Pons (tissue), 1 donor: ENCODE data around the gene LOC128125822.
A peak's percentile ranks its signal among the peaks of the same experiment; 100 is the strongest.
"Not testable (repeated sequence)": the region's sequence is repeated elsewhere in the genome, so short reads cannot be mapped to it uniquely, and the experiment has no call there.

ENCODE experiments used
- DNase-seq: peaks from one replicate; pipeline ENCODE4 v3.0.0-alpha.2; 2016; ENCODE audit warnings: low spot score

Gene LOC128125822

DNA sequence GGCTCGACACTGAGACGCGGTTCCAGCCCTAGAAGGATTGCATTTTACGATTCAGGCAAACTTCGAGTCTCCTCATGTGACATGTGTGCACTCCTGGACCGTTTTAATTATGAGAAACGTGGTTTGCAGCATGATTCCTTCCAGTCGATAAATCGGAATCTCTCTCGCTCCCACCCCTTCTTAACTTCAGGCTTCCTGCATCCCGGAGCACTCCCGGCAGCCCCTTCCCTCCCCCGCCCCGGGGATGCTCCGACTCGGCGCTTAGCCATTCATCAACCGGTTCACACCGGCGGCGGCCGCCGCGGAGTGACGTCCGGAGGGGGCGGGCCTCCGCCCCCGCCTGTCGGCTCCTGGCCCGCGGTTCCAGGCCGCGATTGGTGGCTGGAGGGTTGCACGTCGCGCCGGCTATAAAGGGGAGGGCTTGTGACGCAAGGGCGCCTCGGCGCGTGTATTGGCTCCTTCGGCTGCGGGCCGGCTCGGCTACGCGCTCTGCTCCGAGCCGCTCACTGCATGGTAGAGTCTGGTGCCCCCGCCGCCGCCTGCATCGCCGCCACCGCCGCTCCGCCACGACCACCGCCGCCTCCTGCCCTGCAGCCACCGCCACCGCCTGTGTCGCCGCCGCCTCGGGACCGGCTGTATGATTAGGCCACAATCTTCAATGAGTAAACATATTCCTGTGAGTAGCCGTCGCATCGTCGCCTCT is at the start of gene LOC128125822, which contains the start of gene PTP4A1:
Gene LOC128125822 (plus strand): TSS at position 437 of the 703 bp plus-strand sequence.
Gene PTP4A1 (plus strand): TSS at position 437 of the 703 bp plus-strand sequence. CDS start 4,401 bp downstream, outside the sequence.
- DNase-seq = peak; percentile 97

DNA sequence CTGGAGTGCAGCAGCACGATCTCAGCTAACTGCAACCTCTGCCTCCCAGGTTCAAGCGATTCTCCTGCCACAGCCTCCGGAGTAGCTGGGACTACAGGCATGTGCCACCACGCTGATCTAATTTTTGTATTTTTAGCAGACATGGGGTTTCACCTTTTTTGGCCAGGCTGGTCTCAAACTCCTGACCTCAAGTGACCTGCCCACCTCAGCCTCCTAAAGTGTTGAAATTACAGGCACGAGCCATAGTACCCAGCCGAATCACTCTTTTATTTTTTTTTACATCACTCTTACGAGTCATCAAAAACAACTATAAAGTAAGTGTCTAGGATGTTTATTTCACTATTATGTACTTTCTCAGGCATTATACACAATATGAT is 49.4 kb upstream of the LOC128125822 start:
- DNase-seq = not testable (repeated sequence)

DNA sequence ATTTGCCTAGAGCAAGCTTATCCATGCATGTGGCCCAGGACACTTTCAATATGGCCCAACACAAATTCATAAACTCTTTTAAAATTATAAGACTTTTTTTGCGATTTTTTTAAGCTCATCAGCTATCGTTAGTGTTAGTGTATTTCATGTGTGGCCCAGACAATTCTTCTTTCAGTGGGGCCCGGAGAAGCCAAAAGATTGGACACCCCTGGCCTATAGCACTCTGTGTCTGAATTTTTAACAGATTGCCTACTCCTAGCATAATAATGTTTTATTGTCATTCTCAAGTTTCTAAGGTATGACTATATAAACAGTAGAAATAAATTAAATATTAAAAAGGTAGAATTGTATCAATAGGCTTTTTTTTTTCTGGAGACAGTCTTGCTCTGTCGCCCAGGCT is 48.6 kb upstream of the LOC128125822 start:
- no peak for DNase-seq

DNA sequence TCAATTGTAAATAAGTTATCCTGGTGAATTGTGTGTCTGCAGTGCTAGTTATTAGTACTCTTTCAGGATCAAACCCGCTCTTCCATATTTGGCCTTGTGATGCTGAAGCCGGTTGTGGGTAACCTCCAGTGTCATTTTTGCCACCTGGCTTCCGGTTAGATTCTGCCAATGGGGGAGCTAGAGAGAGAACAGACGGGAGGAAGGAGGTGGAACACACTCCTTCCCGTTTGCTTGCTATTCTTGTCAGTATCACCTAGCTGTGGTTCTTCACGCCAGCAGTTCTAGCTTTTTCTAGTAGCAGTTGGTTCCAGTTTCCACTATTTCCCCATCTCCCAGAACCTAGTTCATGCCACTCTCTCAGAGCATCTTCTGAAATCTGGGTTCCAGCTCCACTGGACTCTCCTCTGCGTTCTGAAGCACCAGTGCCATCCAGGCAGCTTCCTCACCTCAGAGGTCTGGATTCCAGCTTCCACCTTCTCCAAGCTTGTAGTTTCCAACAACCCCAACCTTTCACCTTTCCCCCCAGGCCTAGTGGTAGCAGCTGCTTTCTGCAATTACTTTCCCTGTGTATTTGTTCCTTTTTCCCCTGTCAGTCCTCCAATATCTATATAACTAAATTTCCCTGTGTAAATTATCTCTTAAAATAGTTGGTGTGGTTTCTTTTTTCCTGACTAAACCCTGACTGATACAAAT is 46.9 kb upstream of the LOC128125822 start:
- DNase-seq = no peak

DNA sequence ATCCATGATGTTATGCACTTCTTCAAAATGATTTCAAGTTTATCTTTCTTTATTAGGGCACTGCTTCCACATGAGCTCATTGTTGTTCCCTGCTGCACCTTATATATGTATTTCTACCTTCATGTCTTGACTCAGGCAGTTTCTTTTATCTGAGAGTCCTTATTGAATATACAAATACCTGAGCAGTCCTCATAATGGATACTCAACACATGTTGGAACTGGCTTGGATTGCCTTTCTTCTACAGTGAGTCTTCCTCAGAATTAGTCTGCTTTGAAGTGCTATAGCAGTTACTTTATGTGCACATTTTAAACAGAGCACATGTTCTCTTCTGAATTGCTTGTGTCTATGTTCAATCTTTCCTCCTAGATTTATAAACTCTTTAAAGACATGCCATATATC is 45.3 kb upstream of the LOC128125822 start:
- no peak for DNase-seq

DNA sequence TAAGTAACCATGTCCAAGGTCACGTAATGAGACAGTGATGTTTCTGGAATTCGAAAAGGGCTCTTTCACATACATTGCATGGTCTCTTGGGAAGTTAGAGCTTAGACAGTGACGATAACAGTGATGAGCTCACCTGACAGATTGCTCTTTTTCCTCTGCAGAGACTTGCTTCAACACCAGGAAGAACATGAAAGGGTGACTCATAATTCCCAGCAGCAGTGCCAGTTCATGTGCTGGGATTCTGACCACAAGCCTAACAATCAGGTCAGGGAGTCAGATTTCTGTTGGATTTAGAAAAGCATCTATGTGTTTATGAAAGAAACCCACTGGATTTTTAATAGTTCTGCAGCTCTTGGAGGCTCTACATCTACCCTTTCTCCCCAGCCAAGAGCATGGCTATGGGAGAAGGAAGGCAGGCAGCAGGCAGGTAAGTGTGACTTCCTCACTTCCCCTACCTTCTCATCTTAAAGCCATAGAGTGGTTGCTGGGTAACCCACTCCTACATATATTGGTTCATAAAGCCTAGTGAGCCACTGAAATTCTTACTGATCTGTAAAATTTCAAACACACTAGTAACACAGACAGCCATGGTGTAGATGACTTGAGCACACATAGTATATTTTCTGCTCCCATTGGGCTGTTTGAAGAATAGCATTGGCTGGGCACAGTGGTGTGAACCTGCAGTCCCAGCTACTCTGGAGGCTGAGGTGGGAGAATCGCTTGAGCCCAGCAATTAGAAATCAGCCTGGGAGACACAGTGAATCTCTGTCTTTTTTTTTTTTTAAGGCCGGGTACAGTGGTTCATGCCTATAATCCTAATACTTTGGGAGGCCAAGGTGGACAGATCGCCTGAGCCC is 44.4 kb upstream of the LOC128125822 start:
- DNase-seq = no peak

DNA sequence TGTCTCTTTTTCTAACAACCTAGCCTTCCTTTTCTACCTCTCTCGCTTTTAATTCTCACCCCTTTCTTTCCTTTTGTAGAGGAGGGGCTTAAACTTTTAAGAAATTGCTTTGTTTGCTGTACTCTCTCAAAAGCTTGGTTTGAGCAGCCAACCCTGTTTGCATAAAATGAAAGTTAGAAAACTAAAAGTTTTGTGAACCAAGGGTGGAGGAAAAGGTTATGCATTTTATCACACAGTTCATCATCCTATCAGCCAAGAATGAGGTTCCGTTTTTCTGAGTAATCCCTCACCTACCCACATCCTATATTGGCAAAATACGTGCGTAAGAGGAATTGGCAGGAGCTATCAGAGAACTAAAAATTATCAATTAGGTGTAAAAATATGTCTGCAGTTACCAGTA is 42.8 kb upstream of the LOC128125822 start:
- DNase-seq = no peak

DNA sequence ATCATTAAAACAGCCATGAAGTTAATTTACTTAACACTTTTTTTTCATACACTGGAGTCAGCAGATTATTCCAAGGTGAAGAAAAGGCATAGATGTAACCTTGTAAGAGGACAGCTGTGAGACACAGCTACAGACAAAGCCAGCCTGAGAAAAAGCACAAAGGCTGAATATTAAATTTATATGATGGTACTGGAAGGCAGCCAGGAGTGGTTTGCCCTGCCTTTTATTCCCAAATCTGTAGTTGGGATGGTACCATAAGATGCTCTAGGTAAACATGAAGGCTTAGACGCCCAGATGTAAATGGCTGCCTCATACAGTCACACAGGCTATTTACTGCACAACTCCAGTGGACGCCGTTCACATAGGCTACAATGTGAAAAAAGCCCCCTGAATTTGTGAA is 42.1 kb upstream of the LOC128125822 start:
- no peak for DNase-seq

DNA sequence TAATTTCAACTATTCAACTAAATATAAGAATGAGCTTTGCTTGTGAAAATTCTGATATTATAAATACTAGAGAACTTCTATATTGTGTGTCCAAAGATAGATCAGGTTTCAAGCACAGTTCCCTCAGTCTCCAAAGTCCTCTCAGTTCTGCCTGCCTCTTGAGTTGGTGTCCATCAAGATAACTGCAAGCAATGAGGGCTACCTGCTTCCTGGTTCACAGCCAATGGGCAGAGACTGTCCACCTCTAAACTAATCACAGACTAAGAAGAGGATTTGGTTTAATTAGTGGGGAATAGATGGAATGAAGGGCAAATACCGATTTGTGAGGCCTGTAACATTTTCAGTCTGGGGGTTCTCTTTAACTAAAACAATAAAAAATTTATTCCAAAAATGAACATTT is 41.3 kb upstream of the LOC128125822 start:
- no peak for DNase-seq

DNA sequence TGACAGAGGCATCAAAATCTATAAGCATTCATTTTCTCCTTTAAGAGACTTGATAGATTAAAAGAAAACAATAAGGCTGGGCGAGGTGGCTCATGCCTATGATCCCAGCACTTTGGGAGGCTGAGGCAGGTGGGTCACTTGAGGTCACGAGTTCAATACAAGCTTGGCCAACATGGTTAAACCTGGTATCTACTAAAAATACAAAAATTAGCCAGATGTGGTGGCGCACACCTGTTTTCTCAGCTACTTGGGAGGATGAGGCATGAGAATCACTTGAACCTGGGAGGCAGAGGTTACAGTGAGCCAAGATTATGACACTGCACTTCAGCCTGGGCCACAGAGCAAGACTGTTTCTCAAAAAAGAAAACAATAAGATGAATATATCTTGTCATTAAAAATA is 39.3 kb upstream of the LOC128125822 start:
- no peak for DNase-seq

DNA sequence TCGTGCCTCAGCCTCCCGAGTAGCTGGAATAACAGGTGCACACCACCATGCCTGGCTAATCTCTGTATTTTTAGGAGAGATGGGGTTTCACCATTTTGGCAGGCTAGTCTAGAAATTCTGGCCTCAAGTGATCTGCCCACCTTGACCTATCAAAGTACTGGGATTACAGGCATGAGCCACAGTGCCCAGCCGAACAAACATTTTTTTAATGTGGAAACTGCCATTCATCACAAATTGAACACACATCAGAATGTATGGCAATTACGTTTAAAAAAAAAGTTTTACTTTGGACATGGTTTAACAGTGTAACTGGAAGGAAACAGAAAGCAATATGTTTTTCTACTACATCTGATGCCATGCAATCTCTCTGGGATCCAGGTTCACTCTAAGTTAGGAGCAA is 38.3 kb upstream of the LOC128125822 start:
- no peak for DNase-seq

DNA sequence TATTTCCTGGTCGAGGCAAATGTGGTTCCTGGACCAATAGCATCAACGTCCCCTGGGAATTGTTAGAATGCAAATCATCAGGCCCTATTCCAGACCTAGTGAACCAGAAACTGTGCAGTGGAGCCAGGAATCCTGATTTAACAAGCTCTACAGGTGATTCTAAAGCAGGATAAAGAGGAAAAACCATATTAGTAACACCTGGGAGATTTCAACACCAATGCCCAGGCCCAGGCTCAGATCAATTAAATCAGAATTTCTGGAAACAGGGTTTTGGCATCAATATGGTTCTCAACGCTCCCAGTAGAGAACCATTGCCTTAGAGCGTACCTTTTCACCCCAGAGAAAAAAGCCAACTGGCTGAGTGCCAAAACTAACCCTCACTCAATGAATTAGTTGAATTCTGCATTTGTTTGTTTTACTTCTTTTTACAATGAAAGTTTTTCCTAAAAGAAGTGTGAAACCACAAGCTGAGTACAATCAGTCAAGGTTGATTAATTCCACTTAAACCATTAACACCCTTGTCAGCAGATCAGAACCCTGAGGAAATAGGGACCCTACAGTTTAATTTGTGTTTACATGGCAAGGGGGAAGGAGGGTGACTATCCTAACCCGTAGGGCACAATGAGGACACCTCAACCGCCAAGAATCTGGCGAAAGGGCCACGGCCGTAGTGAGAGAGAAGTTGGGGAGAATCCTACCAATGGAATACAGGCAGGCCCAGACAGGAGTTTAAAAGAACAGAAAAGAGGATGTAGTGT is 34.9 kb upstream of the LOC128125822 start:
- DNase-seq = no peak

DNA sequence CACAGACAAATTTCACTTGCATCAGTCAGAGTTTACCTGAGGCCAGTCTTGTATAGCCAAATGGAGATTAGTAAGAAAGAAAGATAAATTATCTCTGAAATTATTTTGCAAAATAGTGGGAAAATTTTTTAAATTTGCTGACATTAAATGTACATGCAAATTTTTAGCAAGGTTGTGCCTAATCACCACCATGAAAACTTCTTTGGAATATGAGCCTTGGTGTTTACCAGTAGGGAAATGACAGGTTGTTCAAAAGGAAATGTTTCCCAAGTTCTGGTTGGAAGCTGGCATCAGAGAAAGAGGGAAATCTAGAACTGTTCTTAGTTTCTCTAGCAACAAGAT is 34.4 kb upstream of the LOC128125822 start:
- no peak for DNase-seq

DNA sequence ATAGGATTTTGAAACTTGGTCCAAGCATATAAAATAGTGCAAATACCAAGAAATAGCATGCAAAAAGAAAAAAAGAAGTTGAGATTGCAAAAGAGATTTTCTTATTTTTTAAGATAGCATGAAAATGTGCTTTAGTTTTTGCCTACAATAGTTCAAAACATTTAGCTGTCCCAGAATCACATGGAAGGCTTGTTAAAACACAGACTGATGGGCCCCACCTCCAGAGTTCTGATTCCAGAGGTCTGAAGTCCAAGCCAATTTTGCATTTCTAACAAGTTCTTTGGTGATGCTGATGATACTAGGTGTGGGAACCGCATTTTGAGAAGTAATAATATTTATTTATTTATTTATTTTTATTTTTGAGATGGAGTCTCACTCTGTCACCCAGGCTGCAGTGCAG is 33.7 kb upstream of the LOC128125822 start:
- DNase-seq = no peak

DNA sequence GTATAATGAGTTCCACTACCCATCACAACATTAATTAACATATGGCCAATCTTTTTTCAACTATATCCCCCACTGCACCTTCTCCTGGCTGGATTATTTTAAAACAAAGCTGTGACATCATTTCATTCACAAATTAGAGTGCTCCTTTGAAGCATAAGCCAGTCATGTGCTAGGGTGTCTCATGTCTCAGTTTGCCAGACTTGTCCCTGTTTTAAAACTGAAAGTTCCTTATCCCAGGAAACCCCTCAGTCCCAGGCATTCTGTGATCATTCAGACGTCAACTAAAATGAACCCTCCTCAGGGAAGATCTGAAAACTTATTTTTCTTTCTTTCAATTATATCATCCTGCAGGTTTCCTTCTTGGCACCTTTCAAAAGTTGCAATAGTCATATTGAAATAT is 29.3 kb upstream of the LOC128125822 start:
- DNase-seq = no peak

DNA sequence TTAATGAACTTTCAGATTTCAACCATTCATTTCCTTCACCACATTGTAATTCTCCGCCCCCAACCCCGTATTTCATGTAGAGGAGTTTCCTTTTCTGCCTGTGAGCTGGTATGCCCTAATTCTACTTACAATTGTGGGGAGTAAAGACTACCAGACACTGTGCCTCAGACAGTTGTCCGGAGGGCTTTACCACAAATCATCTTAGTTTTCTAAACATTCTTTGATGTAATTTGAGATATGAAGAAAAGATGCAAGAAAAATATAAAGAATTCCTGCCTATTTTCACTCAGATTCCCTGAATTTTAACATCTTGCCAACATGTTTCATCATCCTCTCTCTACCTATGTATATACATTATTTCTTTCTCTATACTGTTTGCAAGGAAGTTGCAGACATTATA is 28.3 kb upstream of the LOC128125822 start:
- no peak for DNase-seq

DNA sequence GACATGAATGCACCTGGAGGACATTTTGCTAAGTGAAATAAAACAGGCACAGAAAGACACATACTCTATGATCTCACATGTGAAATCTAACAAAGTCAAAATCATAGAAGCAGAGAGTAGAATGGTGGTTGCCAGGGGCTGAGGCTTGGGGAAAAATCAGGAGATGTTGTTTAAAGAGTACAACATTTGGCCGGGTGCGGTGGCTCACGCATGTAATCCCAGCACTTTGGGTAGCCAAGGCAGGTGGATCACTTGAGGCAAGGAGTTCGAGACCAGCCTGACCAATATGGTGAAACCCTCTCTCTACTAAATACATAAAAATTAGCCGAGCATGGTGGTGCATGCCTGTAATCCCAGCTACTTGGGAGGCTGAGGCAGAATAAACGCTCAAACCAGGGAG is 26.0 kb upstream of the LOC128125822 start:
- no peak for DNase-seq

DNA sequence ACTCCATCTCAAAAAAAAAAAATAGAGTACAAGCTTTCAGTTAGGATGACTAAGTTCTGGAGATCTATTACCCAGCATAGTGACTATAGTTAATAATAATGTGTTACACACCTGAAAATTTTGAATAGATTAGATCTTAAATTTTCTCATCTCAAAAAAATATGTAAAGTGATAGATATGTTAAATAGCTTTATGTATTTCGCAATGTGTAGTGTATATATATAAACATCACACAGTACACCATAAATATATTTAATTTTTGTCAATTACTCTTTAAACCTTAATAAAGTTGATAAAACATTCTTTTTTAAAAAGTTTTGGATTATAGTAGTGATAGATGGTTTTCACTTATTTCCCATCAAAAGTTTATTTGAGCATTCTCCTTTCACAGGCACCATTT is 25.6 kb upstream of the LOC128125822 start:
- no peak for DNase-seq

DNA sequence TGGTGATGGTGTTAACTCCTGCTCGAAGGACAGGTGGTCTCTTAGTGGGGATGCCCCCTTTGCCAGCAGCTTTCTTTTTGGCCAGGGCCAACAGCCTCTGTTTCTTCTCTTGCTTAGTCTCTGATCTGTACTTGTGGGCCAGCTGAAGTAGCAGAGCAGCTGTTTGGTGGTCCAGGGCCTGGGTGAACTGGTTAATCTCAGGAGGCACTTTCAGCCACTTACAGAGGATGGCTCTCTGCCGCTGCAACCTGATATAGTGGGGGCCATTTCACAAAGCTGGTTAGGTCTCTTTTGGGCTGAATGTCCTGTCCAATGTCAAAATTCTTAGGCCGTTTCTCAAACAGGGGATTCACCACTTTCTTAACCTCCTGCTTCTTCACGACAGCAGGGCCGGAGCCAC is 23.2 kb upstream of the LOC128125822 start:
- DNase-seq = no peak

DNA sequence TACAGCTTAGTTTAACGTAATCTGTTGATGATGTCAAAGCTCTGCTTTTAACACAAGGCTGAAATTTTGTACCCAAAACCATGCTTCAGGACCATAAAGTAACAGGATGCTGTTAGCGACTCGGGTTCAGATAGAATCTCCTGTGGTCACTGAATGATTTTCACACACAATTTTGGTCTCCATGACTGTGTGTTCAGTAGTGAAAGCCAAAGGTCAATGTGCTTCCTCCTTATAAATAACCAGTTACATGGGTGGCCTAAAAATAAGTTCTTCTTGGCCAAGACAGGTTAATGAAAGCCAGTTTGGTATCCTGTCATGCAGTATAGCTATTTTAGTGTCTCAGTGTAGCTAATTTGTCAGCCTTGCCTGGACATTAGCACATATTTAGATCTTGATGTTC is 19.1 kb upstream of the LOC128125822 start:
- DNase-seq = no peak

DNA sequence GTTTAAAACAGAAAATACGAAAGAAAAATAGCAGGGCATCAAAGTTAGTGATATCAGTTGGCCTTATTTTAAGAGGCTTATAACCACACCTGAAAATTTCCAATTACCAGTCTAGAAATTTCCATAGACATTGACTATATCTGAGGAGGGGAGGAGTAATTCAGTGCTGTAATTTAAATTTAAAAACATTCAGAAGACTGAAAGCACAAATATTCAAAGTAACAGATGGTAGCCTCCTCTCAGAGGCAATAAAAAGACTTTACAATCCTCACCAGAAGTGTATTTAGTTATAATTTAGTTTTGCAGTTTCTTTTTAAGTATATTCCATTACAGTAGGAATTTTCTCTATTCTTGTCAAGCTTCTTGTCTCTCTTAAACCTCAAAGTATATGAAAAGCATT is 18.4 kb upstream of the LOC128125822 start:
- DNase-seq = no peak

DNA sequence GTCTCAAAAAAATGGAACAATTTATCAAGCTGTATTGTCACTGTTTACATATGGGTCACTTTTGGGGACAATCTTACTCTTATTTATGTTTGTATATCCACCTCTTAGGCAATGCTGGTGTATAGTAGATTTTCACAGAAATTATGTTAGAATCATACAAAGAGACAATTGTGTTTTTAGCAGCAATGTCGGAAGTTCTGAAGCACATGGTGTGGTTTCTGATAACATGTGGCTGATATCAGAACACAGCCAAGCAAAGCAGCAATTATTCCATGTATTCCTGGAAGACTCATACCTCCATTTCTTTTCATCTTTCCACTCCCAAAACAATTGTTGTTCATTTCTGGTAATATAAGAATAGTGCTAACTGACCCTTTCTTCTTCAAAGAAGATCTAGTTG is 17.5 kb upstream of the LOC128125822 start:
- no peak for DNase-seq
